Colon (tissue), 2 donors: ENCODE results near the gene MECR.
"Not testable (repeated sequence)": the region's sequence is repeated elsewhere in the genome, so short reads cannot be mapped to it uniquely, and the experiment has no call there.

Source experiments
- FAIRE-seq: peaks from 2 replicates; lab custom pipeline; 2012; peaks lifted over from hg19 to GRCh38; lab: Jason Lieb, UNC
- donor health status: control.
- donor health status: control.

MECR gene

DNA sequence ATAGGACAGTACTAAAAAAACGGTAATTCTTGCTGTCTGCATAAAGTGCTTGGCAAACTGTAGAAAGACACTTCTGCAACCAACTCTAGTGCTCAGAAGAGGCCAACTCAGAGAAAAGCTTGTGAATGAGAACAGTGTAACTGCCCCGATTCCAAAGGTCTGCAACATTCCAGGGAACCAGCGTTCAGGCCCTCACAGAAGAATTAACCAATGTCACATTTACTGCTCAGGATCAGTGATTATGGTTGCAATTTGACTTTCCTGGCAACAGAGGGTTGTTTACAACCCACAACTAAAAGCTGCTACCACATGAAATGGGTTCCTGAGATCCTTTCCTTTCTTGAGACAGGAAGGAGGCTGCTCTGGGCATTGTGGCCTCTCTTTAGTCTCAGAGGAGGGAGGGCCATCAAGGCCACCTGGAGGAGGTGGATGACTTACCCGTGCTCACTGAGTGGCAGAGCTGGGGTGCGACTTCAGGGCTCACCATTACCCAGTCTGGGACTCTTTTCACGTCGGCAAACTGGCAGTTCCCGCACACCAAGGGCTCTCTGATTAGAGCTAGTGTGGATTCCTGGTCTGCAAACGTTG, 64.3 kb downstream of the MECR start:
- FAIRE-seq: no peak

DNA sequence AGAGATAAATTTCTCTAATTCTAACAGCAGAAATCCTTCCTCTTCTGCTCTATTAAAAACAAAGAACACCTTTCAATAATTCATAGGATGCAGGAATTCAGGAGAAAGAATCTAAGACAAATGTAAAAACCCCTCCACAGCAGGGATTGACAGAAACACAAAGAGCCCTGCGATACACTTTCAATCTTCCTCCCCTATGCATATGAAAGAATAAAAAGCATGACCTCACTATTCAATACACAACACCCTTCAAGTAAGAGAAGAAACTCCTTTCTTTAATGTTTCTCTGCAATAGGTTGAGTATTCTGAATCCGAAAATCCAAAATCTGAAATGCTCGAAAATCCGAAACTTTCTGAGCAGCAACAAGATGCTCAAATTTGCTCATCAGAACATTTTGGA, 66.1 kb downstream of the MECR start:
- no peak for FAIRE-seq

DNA sequence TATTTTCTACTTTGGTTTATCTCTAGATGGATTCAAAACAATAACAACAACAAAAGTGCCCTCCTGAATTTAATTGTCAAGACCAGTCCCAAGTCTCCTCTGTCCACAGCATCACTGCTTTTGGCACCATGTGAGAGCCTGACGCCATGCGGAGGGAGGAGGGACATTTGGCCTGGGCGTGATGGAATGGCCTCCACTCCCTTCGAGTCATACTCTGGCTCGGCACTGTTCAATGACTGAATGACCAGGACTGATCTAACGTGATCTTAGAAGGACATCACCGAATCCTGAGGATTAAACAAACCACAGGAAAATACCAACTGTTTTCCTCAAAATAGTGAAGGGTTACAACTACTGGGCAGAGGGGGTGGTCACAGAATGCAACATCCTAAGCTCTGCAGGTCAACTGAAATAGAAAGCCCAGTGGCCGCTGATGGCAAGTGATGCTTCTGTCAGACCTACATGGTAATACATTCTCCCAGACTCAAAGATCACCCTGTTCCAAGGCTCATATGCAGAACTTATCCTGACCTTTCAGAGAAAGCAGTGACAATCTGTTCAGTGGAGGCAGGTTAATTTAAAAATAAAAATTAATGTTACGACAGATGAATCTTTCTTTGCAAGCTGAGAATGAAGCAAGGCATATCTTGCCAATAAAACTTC, 68.1 kb downstream of the MECR start:
- FAIRE-seq: no peak

DNA sequence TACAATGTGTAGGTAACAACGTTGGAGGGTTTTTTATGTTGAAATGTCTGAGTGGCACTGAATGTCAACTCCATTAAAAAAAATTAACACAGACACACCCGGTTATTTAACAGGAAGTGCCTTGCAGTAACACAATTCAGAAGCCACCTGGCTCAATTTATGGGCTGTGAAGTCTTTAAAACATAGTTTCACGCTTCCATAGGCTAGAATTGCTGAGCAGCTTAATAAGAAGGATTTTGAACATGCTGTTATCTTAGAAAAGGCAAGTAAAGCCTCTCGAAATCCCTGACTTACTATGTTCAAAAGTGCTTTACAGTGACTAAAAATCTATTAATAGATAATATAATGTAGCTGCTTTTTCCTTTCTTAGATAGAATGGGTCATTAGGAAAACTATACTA, 68.7 kb downstream of the MECR start:
- FAIRE-seq: no peak

GRCh38 chr1:29159773-29160172, 71.0 kb downstream of the MECR start:
- no peak for FAIRE-seq

DNA sequence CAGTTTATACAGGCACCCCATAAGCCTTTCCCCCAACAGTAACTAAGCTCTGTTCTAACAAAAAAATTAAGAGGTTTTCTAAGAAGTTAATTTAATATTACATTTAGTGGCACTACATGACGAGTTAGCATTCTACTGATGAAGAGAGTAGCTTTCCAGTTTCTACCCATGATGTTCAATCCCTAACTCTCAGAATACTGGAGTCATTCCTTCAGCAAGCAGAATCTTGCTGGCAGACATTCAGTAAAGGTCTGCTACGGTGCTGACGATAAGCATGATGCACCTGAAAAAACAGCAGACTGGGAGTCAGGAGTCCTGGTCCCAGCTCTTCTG, 73.5 kb downstream of the MECR start:
- no peak for FAIRE-seq

DNA sequence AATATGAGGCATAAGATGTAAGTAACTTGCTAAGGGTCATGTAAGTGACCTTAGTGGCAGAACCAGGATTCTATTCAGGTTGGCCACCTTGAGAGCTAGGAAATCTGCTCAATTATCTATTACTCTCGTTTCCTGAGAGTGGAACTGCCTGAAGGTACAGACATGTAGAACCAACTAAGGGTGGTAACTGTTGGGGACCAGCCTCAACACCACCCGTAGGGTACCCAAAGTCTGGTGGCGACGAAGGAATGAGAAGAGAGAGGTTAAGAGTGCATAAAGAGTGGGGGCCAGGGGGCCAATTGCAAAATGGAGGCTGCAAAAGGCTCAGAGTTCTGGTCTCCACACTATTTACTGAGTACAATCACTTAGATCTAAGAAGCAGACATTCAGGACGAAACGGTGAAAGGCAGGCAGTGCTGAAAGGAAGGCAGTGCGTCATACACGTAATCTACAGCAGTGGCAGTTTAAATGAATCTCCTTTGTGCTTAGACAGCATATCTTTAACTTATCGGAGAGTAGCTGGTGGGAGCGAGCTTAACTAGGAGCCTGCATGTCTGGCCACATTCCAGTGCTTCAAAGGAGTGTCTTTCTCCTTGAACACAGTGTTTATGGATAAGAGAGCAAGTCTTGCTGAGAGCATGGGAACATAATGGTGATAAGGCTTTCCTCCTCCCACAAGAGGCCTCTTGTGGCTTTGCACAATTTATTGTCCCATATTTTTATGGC, 74.0 kb downstream of the MECR start:
- no peak for FAIRE-seq

DNA sequence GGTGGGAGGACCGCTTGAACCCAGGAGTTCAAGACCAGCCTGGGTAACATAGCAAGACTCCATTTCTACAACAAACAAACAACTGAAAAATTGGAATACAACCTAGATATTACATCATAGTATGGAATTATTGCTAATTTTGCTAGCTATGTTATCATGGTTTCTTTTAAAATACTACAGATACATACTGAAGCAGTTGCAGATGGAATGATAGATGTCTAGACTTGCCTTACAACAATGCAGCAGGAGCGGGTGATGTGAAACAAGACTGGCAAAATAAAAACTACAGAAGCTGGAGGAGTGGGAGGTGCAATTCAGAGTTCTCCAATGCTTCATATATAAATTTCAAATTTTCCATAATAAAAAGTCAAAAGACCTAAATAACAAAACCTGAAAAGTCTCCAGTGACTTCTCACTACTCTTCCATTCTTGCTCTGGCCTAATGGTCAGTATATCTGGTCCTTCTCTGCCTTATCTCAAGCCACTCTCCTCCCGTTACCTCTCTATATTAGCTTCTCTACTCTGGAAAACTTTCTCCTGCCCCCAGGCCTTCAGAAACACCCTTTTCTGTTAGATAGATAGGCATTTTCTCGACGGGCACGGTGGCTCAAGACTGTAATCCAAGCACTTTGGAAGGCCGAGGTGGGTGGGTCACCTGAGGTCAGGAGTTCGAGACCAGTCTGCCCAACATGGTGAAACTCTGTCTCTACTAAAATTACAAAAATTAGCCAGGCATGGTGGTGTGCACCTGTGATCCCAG, 78.5 kb downstream of the MECR start:
- FAIRE-seq: no peak

DNA sequence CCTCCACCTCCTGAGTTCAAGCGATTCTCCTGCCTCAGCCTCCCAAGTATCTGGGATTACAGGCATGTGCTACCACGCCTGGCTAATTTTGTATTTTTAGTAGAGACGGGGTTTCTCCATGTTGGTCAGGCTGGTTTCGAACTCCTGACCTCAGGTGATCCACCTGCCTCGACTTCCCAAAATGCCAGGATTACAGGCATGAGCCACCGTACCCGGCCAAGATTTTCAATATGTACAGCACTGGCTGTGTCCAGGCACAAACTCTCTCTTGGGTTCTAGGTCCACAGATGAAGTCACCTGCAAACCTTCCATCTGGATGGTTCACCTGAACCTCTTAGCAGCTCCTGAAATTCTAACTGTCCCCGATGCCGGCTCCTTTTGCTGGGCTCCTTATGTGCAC, 80.4 kb downstream of the MECR start:
- FAIRE-seq: not testable (repeated sequence)

DNA sequence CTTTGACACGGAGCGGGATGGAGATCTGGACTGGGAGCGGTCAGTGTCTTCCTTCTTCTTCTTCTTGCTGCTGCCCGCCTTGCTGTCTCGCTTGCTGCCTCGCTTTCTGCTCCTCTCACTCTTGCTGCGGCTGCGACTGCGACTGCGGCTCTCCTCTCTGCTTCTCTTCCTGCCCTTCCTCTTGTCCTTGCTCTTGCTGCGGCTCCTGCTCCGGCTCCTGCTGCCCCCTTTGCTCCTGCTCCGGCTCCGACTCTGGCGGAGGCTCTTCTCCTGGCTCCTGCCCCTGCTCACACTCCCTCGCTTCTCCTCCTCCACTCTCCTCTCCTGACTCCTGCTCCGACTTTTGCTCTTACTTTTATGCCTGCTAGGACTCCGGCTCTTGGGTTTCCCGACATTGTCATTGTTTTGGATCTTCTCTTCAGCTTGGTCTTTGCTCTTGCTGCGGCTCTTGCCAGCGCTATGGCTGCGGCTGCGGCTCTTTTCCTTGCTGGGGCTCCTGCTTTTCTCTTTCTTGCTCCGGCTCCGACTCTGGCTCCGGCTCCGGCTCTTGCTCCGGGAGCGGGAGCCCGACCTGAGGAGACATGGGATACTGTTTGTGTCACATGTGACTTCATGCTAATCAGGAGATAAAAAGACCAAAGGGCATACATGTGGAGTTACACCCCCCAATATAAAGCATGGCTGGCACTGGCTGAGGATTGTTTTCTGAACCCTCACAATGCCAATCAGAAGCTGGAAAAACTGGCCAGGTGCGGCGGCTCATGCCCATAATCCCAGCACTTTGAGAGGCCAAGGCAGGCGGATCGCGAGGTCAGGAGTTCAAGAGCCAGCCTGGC, 81.9 kb downstream of the MECR start:
- FAIRE-seq: no peak

DNA sequence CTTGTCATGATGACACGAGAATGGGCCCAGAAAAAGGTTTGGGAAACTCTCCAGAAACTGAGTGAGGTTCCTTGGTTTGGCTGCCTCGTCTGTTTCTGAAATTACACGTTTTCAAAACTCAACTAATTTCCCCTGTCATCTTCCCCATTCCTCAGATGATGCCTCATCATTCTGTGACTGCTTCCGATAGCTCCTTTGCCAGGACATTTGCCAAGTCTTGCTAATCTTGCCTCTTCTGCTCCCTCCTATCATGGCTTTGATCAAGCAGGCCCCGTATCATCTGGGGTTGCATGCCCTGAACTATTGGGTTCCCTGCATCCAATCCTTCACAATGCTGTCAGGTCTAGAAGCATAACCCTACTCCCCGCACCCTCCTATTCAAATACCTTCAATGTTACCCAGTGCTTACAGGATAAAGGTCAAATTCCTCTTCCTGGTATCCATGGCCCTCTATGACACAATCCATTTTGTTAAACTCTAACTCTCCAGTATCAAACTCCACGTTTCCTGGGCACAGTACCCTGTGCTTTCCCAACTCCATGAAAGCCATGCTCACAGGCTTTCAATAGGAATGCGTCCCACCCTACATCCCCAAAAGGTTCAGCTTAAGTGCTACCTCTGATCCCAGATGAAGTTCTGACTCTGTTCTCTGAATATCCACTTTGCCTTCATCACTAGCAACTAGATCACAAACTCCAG, 84.8 kb downstream of the MECR start:
- no peak for FAIRE-seq

DNA sequence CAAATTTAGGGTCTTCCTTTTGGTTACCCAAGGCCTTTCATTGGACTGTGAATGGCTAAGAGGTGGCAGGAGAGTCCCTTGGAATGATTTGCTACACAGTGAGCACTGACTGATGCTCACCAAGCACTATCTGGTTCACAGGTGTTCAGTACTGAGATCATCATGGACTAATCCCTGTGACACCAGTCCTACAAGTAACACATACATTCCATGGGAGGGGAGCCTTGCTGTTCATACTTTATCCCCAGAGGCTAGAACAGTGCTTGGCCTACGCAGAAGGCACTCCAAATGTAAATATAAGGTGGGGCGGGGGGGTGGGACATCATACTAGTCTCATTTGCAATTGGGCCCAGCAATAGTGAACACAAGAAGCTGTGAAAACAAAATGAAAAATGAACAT, 86.6 kb downstream of the MECR start:
- FAIRE-seq: no peak

- no peak for FAIRE-seq
Measured at GRCh38 chr1:29142714-29143113, 88.0 kb downstream of the MECR start.
